Endodermal cell (in vitro differentiated cells): ENCODE results near the gene NSUN2. TPM values are rescaled to one million over a fixed set of nuclear protein-coding genes. Genes with fewer than 3 reads are reported as not detected.

Experiments
- DNase-seq: peaks from one replicate; pipeline ENCODE4 v3.0.0-alpha.2; 2017
- H3K27ac ChIP-seq: 2 replicates; pipeline ENCODE4 v1.5.1; 2013; ENCODE audit warnings: mild to moderate bottlenecking, low read depth, low read length, moderate library complexity
- H3K27me3 ChIP-seq: 2 replicates; pipeline ENCODE4 v1.6.1; 2013; ENCODE audit warnings: mild to moderate bottlenecking, low read length, moderate library complexity; ENCODE audit not compliant: insufficient read depth, control insufficient read depth, poor library complexity, severe bottlenecking
- H3K36me3 ChIP-seq: 2 replicates; pipeline ENCODE4 v1.7.0; 2013; ENCODE audit warnings: mild to moderate bottlenecking, low read length, moderate library complexity; ENCODE audit not compliant: control insufficient read depth, insufficient read depth
- H3K4me1 ChIP-seq: one replicate; pipeline ENCODE4 v1.7.0; 2013; ENCODE audit warnings: low read length; ENCODE audit not compliant: control insufficient read depth, insufficient read depth
- H3K4me3 ChIP-seq: 2 replicates; pipeline ENCODE4 v1.5.1; 2013; ENCODE audit warnings: mild to moderate bottlenecking, low read length, moderate library complexity
- H3K9ac ChIP-seq: 2 replicates; pipeline ENCODE4 v1.6.1; 2013; ENCODE audit warnings: mild to moderate bottlenecking, low read length, moderate library complexity; ENCODE audit not compliant: poor library complexity, severe bottlenecking; ENCODE audit errors: extremely low read depth
- H3K9me3 ChIP-seq: 2 replicates; pipeline ENCODE4 v1.6.1; 2013; ENCODE audit warnings: mild to moderate bottlenecking, low read length, moderate library complexity; ENCODE audit not compliant: control insufficient read depth
- H3K27ac Mint-ChIP-seq: 2 replicates; pipeline ENCODE4 v1.8.0; 2020; ENCODE audit warnings: mixed read lengths
- H3K27me3 Mint-ChIP-seq: 2 replicates; pipeline ENCODE4 v1.8.0; 2021; ENCODE audit warnings: mild to moderate bottlenecking, mixed read lengths; ENCODE audit not compliant: insufficient read depth
- H3K36me3 Mint-ChIP-seq: 2 replicates; pipeline ENCODE4 v1.8.0; 2020; ENCODE audit warnings: low read depth, mixed read lengths
- H3K4me1 Mint-ChIP-seq: 2 replicates; pipeline ENCODE4 v1.8.0; 2020; ENCODE audit warnings: mixed read lengths
- H3K4me3 Mint-ChIP-seq: 2 replicates; pipeline ENCODE4 v1.8.0; 2020; ENCODE audit warnings: mild to moderate bottlenecking, moderate library complexity, mixed read lengths
- H3K9me3 Mint-ChIP-seq: 2 replicates; pipeline ENCODE4 v1.8.0; 2020; ENCODE audit warnings: mild to moderate bottlenecking, mixed read lengths
- WGBS, 2 experiments: methylation state at CpG; one replicate each; pipeline versions ENCODE4 v1.1.5 to v1.1.7; 2013; ENCODE audit warnings: missing lambda C conversion rate in 2 of 2, mixed read lengths in 1 of 2; ENCODE audit not compliant: insufficient coverage in 1 of 2, insufficient read length in 1 of 2; 5-methylcytosine and 5-hydroxymethylcytosine counted together
- total RNA-seq, 2 donors: library from RNA; stranded (reverse); fragmentation: NEBNext Ultra II Directional in 1 of 2; extraction: Animal tissue kit (Norgen Biotek cat#: 25700) in 1 of 2; gene quantifications; 2 replicates in 1 of 2; 3 replicates in 1 of 2; pipeline ENCODE4 v1.2.1, GENCODE V29; 2021
- TF ChIP-seq, protein P1 (sequence below): fragments of 200-600 bp; sonication (generic); conservative IDR thresholded peaks from 2 replicates; pipeline ENCODE4 v1.5.0; 2021; ENCODE audit warnings: antibody characterized with exemption, mild to moderate bottlenecking

The NSUN2 gene
- total RNA-seq, 2 donors from 2014 or later = 71.8 to 90.8 TPM

GRCh38 chr5:6551955-6552313 is 80.9 kb downstream of the NSUN2 start:
- Histone ChIP-seq H3K36me3 (no peaks in the 10 kb centered on the region), H3K27me3 (no peaks in the 10 kb centered on the region), H3K4me1 (no peaks in the 10 kb centered on the region), H3K4me3 (no peak overlapping the region), H3K9ac (no peak overlapping the region), H3K27ac (no peak overlapping the region), H3K9me3 (no peaks in the 10 kb centered on the region)
- DNase-seq = no peak
- 86 to 100% methylated on average over 1 to 6 of the region's 6 CpGs for WGBS, 2 experiments
- Mint-ChIP-seq H3K27ac (no peak overlapping the region), H3K9me3 (peaks cover 4% of the 10 kb centered on the region), H3K4me1 (no peaks in the 10 kb centered on the region), H3K4me3 (no peak overlapping the region), H3K27me3 (peaks cover 19% of the 10 kb centered on the region), H3K36me3 (no peaks in the 10 kb centered on the region)
- TF ChIP-seq, protein P1, sequence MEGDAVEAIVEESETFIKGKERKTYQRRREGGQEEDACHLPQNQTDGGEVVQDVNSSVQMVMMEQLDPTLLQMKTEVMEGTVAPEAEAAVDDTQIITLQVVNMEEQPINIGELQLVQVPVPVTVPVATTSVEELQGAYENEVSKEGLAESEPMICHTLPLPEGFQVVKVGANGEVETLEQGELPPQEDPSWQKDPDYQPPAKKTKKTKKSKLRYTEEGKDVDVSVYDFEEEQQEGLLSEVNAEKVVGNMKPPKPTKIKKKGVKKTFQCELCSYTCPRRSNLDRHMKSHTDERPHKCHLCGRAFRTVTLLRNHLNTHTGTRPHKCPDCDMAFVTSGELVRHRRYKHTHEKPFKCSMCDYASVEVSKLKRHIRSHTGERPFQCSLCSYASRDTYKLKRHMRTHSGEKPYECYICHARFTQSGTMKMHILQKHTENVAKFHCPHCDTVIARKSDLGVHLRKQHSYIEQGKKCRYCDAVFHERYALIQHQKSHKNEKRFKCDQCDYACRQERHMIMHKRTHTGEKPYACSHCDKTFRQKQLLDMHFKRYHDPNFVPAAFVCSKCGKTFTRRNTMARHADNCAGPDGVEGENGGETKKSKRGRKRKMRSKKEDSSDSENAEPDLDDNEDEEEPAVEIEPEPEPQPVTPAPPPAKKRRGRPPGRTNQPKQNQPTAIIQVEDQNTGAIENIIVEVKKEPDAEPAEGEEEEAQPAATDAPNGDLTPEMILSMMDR = no peak

DNA sequence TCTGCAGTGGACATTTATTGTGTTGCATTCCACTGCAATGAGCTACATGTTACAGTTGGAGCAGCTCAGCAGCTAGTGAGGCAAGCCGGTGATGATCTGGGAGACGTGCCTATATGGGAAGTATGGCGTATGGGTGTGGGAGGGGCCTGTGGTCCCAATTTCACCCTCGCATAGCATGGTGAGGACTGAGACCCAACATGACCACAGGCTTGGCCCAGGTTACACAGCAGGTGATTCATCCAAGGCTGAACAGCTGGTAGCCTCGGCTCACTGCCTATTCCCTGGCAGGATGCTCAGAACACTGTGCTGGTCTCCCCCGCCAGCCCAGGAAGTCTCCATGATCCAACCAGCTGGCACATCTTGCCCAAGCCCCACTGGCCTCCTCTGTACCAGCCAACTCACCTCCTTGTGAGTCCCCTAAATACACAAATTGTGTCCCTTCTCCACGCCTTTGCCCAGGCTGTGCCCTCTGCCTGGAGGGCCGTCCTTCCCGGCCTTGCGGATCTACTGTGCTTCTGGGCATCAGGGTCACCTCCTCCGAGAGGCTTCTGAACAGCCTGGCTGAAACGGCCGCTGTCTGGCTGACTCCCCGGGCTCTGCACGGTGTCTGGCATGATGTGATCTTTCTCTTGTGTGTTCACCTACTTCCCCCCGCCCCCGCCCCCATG is 81.4 kb downstream of the NSUN2 start:
- Mint-ChIP-seq H3K27me3 (peaks cover 22% of the 10 kb centered on the region), H3K27ac (no peak overlapping the region), H3K4me3 (no peak overlapping the region), H3K4me1 (no peaks in the 10 kb centered on the region), H3K9me3 (no peaks in the 10 kb centered on the region), H3K36me3 (no peaks in the 10 kb centered on the region)
- Histone ChIP-seq H3K27ac (no peak overlapping the region), H3K9ac (no peak overlapping the region), H3K9me3 (no peaks in the 10 kb centered on the region), H3K27me3 (peaks cover 3% of the 10 kb centered on the region), H3K4me1 (no peaks in the 10 kb centered on the region), H3K4me3 (no peak overlapping the region), H3K36me3 (no peaks in the 10 kb centered on the region)
- DNase-seq = no peak
- TF ChIP-seq, protein P1 = no peak
- 91 to 95% methylated on average over 13 to 16 of the region's 17 CpGs for WGBS, 2 experiments

DNA sequence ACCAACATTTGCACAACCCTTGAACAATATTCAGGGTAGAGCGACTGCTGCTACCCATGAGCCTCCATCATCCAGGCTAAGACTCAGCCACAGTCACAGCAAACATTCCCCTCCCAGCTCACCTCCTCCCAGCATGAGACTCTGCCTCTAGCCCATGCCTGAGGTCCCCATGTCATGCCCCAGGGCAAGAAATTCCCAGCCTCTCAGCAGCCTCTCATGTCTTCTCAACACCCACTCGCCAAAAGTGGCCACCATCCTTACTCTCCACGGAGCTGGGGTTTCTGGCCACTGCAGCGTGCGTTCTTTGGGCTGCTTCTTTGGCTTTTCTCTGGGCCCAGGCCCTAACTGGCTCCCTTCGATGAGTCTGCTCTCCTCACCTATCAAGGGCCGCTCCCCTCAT is 82.2 kb downstream of the NSUN2 start:
- Histone ChIP-seq H3K27ac (no peak overlapping the region), H3K4me1 (no peaks in the 10 kb centered on the region), H3K4me3 (no peak overlapping the region), H3K9me3 (no peaks in the 10 kb centered on the region), H3K9ac (no peak overlapping the region), H3K27me3 (peaks cover 11% of the 10 kb centered on the region), H3K36me3 (no peaks in the 10 kb centered on the region)
- no peak overlapping the region for H3K4me3 Mint-ChIP-seq
- no peaks in the 10 kb centered on the region for H3K36me3 Mint-ChIP-seq
- H3K4me1 Mint-ChIP-seq = no peaks in the 10 kb centered on the region
- no peak for DNase-seq
- H3K27me3 Mint-ChIP-seq = peaks cover 26% of the 10 kb centered on the region
- no peaks in the 10 kb centered on the region for H3K9me3 Mint-ChIP-seq
- TF ChIP-seq, protein P1 = no peak
- WGBS, 2 experiments = 84 to 96% methylated on average over 6 to 7 of the region's 7 CpGs
- no peak overlapping the region for H3K27ac Mint-ChIP-seq

Other genes with a start within 250 kb of the NSUN2 start
- gene UBE2QL1, start 184.2 kb downstream of the NSUN2 start, total RNA-seq = under 1 TPM in 1 of 2 donors, not detected in 1; 0.11 TPM
- 10 to 100 TPM; 15.0 to 16.2 TPM for gene SRD5A1, start 396 bp upstream of the NSUN2 start, total RNA-seq
- gene TENT4A, start 80.4 kb upstream of the NSUN2 start, total RNA-seq = 10 to 100 TPM; 25.5 to 32.7 TPM